ENCODE data around the gene MPRIP.

- TF ChIP-seq CTCF (IDR thresholded peaks at IDR 0.05): no peak
- TF ChIP-seq EZH2 (IDR thresholded peaks at IDR 0.05; ENCODE audit: borderline replicate concordance, insufficient read depth, low read depth, low read length, poor library complexity, severe bottlenecking): no peak
These were observed 133.7 kb downstream of the MPRIP start for GRCh38 chr17:17175917-17176316.
